NOMO-1 treated with dmso at 0.1 percent for 144 hours (cell line): Measurements from ENCODE around the gene DISP2.

Experiments used
- DNase-seq: peaks from one replicate; lab custom pipeline; 2025; ENCODE audit not compliant: unreplicated experiment; lab: John Stamatoyannopoulos, UW

DISP2 gene

GRCh38 chr15:40340740-40341400, 17.1 kb upstream of the DISP2 start, which contains the start of gene CCDC9B:
TSS of gene CCDC9B (minus strand) at chr15:40340939. CDS start at chr15:40340819, 120 bp downstream.
- DNase-seq: peak; percentile 14

DNA sequence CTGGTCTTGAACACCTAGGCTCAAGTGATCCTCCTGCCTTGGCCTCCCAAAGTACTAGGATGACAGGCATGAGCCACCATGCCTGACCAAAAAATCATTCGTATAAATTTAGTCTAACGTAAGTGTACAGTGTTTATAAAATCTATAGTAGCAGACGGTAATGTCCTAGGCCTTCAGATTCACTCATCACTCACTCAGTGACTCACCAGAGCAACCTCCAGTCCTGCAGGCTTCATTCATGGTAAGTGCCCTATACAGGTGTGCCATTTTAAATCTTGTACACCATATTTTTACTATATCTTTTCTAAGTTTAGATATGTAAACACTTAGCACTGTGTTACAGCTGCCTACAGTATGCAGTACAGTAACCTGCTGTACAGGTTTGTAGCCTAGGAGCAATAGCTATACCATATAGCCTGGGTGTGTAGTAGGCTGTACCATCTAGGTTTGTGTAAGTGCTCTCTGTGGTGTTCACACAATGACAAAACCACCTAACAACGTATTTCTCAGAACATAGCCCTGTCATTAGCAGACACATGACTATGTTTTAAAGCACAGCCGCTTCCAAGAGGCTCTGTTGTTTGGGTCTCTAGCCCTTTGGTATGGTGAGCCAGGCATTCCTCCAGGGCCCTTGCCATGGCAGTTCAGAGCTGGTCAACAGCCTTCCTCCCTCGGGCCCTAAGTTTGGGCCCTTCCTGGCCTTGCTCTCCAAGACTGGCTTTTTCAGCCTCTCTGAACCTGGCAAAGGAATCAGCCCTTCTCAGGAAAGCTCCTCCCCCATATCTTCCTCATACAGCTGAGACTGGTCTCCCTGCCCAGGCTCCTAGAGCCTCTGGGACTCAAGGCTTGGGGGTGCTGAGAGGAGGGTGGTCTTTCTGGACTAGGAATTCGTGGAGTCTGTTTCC, 15.4 kb upstream of the DISP2 start:
- DNase-seq: no peak

- DNase-seq: no peak
Measured at GRCh38 chr15:40343512-40343911, 14.5 kb upstream of the DISP2 start.

- no peak for DNase-seq
Measured at GRCh38 chr15:40344217-40344616, 13.8 kb upstream of the DISP2 start.

DNA sequence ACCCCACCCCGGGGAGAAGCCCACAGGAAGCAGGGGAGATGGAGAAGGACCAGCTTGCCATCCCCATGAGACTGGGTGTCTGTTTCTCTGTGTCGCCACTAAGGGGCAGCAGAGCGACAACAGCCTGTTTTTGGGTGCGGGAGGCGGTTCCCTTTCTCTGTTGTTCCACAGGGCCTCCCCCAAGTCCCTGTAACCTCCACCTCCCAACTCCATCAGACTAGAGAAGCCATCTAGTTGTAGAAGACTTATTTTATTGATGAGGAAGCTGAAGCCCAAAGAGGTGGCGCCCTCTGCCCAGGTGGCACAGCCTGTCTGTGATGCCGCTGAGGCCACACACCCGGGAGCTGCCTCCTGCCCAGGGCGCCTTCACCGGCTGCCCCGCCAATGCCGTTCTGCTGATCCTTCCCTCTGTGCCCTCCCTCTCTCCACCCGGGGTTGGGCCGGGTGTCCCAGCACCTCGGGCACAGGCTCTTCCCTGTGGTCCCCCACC, 13.3 kb upstream of the DISP2 start:
- DNase-seq: peak; percentile 43

GRCh38 chr15:40345225-40345866, 12.7 kb upstream of the DISP2 start:
- DNase-seq: no peak

DNA sequence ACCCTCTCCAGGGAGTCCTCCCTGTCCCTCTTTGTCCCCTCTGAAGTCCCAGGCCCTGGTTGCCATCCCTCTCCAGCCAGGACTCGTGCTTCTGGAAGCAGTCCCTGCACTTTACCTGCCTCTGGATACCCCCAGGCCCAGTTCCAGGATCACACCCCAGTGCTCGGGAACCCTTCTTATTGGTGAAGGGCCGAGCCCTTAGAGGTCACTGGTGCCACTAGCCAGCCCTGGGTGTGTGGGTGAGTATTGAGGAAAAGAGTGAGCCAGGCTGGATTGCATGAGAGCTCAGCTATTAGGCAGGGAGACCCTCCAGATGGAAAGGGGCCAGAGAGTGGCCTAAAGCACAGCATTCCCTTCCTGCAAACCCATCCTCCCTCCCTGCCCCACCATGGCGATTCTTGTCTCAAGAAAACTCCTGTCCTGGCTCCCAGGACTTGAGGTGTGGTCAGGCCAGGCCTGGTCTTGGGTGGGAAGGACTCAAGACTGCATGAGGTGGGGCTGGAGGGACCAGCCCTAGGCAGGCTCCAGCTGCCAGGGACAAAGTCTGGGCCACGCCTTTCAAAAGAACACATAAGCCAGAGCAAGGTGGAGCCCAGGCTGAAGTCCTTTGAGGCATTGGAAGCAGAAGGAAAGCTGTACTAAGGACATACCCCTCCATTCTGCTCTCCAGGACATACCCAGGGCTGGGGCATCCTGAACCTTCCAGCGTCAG, 12.0 kb upstream of the DISP2 start:
- DNase-seq: no peak

- no peak for DNase-seq
Measured at GRCh38 chr15:40346579-40347558, 11.2 kb upstream of the DISP2 start.

- no peak for DNase-seq
Measured at GRCh38 chr15:40347559-40348473, 10.2 kb upstream of the DISP2 start.

DNA sequence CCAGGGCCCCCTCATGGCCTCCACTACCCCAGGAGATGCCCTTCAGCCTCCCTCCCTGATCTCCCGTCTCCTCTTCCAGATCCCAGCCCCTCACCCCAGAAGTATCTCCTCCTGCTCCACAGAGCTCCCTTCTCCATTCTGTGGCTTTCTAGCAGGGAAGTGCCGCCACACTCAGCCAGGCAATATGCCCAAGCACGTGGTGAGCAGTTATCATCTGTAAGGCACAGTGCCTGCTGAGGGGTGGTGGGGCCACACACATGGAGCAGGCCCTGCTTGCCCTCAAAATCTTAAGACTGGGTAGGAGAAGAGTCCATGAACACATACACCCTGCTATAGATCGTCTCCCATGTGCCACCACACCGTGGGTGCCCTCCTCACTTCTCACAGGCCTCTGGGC, 9.5 kb upstream of the DISP2 start:
- DNase-seq: no peak

DNA sequence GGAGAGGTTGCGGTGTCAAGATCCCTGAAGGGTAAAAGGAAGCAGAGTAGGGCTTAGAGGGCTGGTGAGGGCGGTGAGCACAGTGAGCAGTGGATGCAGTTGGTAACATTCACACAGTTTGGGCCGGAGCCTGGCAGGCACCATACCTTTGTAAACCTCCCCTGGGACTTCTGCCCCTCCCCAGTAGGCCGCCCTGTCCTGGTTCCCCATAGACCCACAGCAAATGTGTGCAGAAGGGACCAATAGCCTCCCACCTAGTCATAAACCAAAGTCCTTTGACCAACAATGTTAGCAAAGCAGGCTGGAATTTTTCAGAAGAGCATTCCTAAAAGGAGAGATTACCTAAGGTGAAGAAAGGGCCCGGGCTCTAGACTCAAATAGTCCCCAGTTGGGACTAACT, 8.9 kb upstream of the DISP2 start:
- DNase-seq: no peak

GRCh38 chr15:40352281-40352901, 5.6 kb upstream of the DISP2 start:
- DNase-seq: no peak

DNA sequence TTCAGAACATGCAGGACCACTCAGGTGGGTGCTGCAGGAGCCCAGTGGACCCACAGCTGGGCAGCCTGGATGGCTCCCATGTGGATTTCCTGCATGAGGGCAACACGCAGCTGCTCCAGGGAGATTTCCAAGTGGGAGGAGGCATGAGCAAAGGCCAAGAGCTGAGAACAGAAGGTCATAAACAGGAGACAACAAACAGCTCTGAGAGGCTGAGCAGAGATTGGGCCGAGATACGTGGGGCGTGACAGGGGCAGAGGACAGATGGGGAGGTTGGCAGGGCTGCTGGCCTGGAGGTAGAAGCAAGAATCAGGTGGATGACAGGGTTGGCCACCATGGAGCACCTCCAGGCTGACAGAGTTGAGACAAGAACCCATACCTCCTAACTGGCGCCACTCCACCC, 4.3 kb upstream of the DISP2 start:
- DNase-seq: no peak

DNA sequence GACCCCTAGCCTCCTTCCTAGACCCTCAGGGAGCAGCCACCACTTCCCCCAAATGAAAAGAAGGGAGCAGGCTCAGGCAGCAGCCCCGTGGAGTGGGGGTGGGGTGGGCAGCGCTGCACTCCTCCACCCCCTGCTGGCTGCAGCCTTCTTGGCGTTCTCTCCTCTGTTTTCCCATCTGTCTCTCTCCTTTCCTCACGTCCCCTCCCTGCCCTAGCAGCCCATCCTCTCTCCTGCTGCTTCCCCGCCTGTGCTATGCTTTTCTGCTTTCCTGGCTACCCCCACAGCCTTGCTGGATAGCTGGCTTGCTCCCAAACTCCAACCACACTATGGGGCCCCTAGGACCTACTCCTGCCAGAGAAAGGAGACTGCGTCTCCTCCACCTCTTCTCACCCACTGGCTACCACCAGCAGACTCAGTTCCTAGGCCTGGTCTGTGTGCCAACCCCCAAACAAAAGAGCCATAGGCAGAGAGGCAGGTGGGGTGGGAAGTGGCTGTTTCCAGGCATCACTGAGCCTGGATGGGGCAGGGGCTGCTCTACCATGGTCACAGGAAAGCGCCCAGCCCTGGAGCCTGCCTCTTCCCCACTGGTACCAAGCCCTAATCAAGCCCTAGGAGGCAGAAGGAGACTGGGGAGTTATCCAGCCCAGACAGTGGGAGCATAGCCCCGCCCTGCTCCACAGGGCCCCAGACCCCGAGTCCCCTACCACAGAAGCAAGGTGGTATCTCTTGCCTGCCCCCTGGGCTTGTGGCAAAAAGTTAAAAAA, 3.4 kb upstream of the DISP2 start:
- peak; percentile 20 for DNase-seq

DNA sequence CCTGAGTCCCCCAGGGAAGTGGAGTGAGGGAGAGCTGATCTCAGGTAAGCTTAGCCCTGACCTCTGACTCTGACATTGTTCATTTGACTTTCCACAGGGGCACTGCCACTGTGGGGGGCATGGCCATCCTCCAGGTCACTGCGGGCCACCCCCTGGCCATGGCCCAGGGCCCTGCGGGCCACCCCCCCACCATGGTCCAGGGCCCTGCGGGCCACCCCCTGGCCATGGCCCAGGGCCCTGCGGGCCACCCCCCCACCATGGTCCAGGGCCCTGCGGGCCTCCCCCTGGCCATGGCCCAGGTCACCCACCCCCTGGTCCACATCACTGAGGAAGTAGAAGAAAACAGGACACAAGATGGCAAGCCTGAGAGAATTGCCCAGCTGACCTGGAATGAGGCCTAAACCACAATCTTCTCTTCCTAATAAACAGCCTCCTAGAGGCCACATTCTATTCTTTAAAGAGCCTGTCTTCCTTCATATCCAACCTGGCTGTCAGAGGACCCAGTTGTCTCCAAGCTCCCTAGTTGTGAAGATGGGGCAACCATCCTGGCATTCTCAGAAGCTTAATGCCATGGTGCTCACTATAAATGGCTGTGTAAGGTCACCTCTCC, 1.9 kb upstream of the DISP2 start:
- DNase-seq: no peak

DNA sequence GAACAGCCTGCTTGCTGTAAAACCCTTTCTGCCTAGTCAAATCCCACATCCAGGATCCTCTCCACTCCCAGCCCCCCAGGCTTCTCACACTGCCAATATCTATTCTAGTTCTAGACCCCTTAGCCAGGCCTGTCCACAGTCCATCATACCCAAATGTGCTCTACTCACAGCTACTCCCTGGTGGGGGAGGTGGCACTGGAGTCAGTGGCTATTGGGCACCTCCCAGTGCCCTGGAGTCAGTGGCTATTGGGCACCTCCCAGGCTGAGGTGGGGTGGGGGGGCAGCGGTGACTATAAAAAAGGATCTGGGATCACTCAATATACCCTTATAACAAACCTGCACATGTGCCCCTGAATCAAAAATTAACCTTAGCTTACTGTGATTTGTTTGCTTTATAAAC, 773 bp upstream of the DISP2 start:
- DNase-seq: no peak
